Islet of Langerhans (tissue), 1 donor: ENCODE data around the gene IGFBP5.

Experiments used
- FAIRE-seq: peaks from one replicate; lab custom pipeline; 2011; peaks lifted over from hg19 to GRCh38; lab: Jason Lieb, UNC

The IGFBP5 gene

GRCh38 chr2:216663846-216664245 lies 31.5 kb downstream of the IGFBP5 start:
- FAIRE-seq: no peak

GRCh38 chr2:216663106-216663505 lies 32.2 kb downstream of the IGFBP5 start:
- FAIRE-seq: no peak

GRCh38 chr2:216661639-216662375 lies 33.5 kb downstream of the IGFBP5 start:
- no peak for FAIRE-seq

GRCh38 chr2:216661051-216661450 lies 34.3 kb downstream of the IGFBP5 start:
- FAIRE-seq: no peak

- FAIRE-seq: no peak
Measured at GRCh38 chr2:216660496-216660895, 34.9 kb downstream of the IGFBP5 start.

- no peak for FAIRE-seq
Measured at GRCh38 chr2:216659276-216659675, 36.1 kb downstream of the IGFBP5 start.

GRCh38 chr2:216658757-216659156 lies 36.6 kb downstream of the IGFBP5 start:
- no peak for FAIRE-seq

- no peak for FAIRE-seq
Measured at GRCh38 chr2:216657980-216658379, 37.4 kb downstream of the IGFBP5 start.

- no peak for FAIRE-seq
Measured at GRCh38 chr2:216657086-216657855, 38.1 kb downstream of the IGFBP5 start.

- no peak for FAIRE-seq
Measured at GRCh38 chr2:216654528-216655052, 40.8 kb downstream of the IGFBP5 start.

- FAIRE-seq: no peak
Measured at GRCh38 chr2:216653931-216654365, 41.4 kb downstream of the IGFBP5 start.

GRCh38 chr2:216653093-216653799 lies 42.1 kb downstream of the IGFBP5 start:
- no peak for FAIRE-seq

- no peak for FAIRE-seq
Measured at GRCh38 chr2:216652566-216652965, 42.8 kb downstream of the IGFBP5 start.

- no peak for FAIRE-seq
Measured at GRCh38 chr2:216651351-216651881, 43.9 kb downstream of the IGFBP5 start.

GRCh38 chr2:216650626-216651257 lies 44.6 kb downstream of the IGFBP5 start:
- no peak for FAIRE-seq

- no peak for FAIRE-seq
Measured at GRCh38 chr2:216649574-216649973, 45.8 kb downstream of the IGFBP5 start.

GRCh38 chr2:216648105-216648504 lies 47.2 kb downstream of the IGFBP5 start:
- no peak for FAIRE-seq

- FAIRE-seq: no peak
Measured at GRCh38 chr2:216646116-216646515, 49.2 kb downstream of the IGFBP5 start.

GRCh38 chr2:216645636-216645950 lies 49.8 kb downstream of the IGFBP5 start:
- FAIRE-seq: no peak

- no peak for FAIRE-seq
Measured at GRCh38 chr2:216644842-216645635, 50.3 kb downstream of the IGFBP5 start.

GRCh38 chr2:216643986-216644659 lies 51.2 kb downstream of the IGFBP5 start:
- no peak for FAIRE-seq
